H1 (cell line): ENCODE results near the gene DENND4A. TPM values are rescaled to one million over a fixed set of nuclear protein-coding genes. Genes with fewer than 3 reads are reported as not detected.

Experiments used
- CTCF ChIA-PET: fragments of 300-600 bp; sonication (Branson Sonifier 250); formaldehyde crosslinking; loops from one replicate; lab custom pipeline; 2021; ENCODE audit not compliant: partially characterized antibody; lab: Charles Lee
- POLR2A ChIA-PET: fragments of 300-600 bp; sonication (Branson Sonifier 250); formaldehyde crosslinking; loops from one replicate; lab custom pipeline; 2021; ENCODE audit warnings: inconsistent platforms; ENCODE audit not compliant: partially characterized antibody; lab: Charles Lee
- DNase-seq, 2 experiments: peaks; one replicate each; pipeline versions ENCODE4 v3.0.0 to v3.0.0-alpha.2; 2010 to 2022; ENCODE audit warnings: low spot score in 2 of 2, low read depth in 1 of 2, mixed read lengths in 1 of 2
- FAIRE-seq: peaks from 2 replicates; lab custom pipeline; 2011; peaks lifted over from hg19 to GRCh38; lab: Jason Lieb, UNC
- H2AFZ ChIP-seq: 2 replicates; pipeline ENCODE4 v1.8.1; 2012; ENCODE audit warnings: low read length, inconsistent platforms
- H2AK5ac ChIP-seq: 2 replicates; pipeline ENCODE4 v1.6.1; 2013; ENCODE audit warnings: low read depth, low read length
- H2BK120ac ChIP-seq: replicated peaks from 2 replicates; pipeline ENCODE3; 2013; ENCODE audit warnings: low read depth, low read length, inconsistent platforms
- H2BK12ac ChIP-seq: 2 replicates; pipeline ENCODE4 v1.6.1; 2013; ENCODE audit warnings: low read depth, low read length
- H2BK15ac ChIP-seq: 2 replicates; pipeline ENCODE4 v1.6.1; 2013; ENCODE audit warnings: low read length
- H2BK20ac ChIP-seq: 2 replicates; pipeline ENCODE4 v1.6.1; 2013; ENCODE audit warnings: low read length
- H2BK5ac ChIP-seq: 2 replicates; pipeline ENCODE4 v1.6.1; 2013; ENCODE audit warnings: low read depth, low read length
- H3K14ac ChIP-seq: 2 replicates; pipeline ENCODE4 v1.6.1; 2013; ENCODE audit warnings: inconsistent platforms; ENCODE audit not compliant: insufficient read length
- H3K18ac ChIP-seq: 2 replicates; pipeline ENCODE4 v1.6.1; 2013; ENCODE audit warnings: low read length; ENCODE audit errors: extremely low read depth
- H3K23ac ChIP-seq: 2 replicates; pipeline ENCODE4 v1.6.1; 2013; ENCODE audit warnings: inconsistent platforms; ENCODE audit not compliant: insufficient read length
- H3K23me2 ChIP-seq: 2 replicates; pipeline ENCODE4 v1.6.1; 2013; ENCODE audit warnings: low read depth, low read length
- H3K27ac ChIP-seq: 2 replicates; pipeline ENCODE4 v1.6.1; 2011; ENCODE audit warnings: low read depth, low read length, inconsistent platforms
- H3K27me3 ChIP-seq, 4 experiments: replicated peaks in 1 of 4; 1 replicate in 1 of 4; 2 replicates in 3 of 4; pipeline versions ENCODE4 v1.6.1 to v1.8.1; 2011 to 2013; ENCODE audit warnings: low read length in 3 of 4, mild to moderate bottlenecking in 3 of 4, inconsistent platforms in 2 of 4, mixed read lengths in 2 of 4, moderate library complexity in 1 of 4; ENCODE audit not compliant: control insufficient read depth in 3 of 4, insufficient read depth in 3 of 4; ENCODE audit errors: extremely low read depth in 1 of 4
- H3K36me3 ChIP-seq, 4 experiments: 2 replicates each; pipeline versions ENCODE4 v1.6.1 to v1.8.1; 2011 to 2013; ENCODE audit warnings: mild to moderate bottlenecking in 4 of 4, low read length in 3 of 4, moderate library complexity in 2 of 4, control low read depth in 1 of 4, inconsistent platforms in 1 of 4; ENCODE audit not compliant: insufficient read depth in 4 of 4, control insufficient read depth in 2 of 4
- H3K4ac ChIP-seq: replicated peaks from 2 replicates; pipeline ENCODE3; 2013; ENCODE audit warnings: low read length, low read depth, mixed read lengths, inconsistent platforms; ENCODE audit not compliant: insufficient read length
- H3K4me1 ChIP-seq, 4 experiments: replicated peaks in 1 of 4; 1 replicate in 1 of 4; 2 replicates in 3 of 4; pipeline versions ENCODE4 v1.6.1 to v1.8.1; 2011 to 2013; ENCODE audit warnings: low read length in 3 of 4, inconsistent platforms in 2 of 4, mixed read lengths in 1 of 4; ENCODE audit not compliant: insufficient read depth in 4 of 4, control insufficient read depth in 3 of 4
- H3K4me2 ChIP-seq, 2 experiments: 2 replicates each; pipeline versions ENCODE4 v1.6.1 to v1.8.1; 2011 to 2013; ENCODE audit warnings: low read depth in 2 of 2, low read length in 2 of 2, control low read depth in 1 of 2, inconsistent platforms in 1 of 2, mild to moderate bottlenecking in 1 of 2; ENCODE audit not compliant: insufficient read depth in 1 of 2
- H3K4me3 ChIP-seq, 4 experiments: fragments of 200-600, 300-600 bp in 1 of 4; sonication (generic), shearing (Covaris generic), sonication (Bioruptor Twin) in 1 of 4; 2 replicates each; pipeline versions ENCODE4 v1.5.1 to v1.8.1; 2011 to 2016; ENCODE audit warnings: low read length in 4 of 4, low read depth in 3 of 4, control low read depth in 2 of 4, inconsistent platforms in 2 of 4, mild to moderate bottlenecking in 2 of 4, mixed read lengths in 1 of 4, moderate library complexity in 1 of 4; ENCODE audit not compliant: insufficient read depth in 2 of 4; ENCODE audit errors: extremely low read depth in 1 of 4
- H3K56ac ChIP-seq: replicated peaks from 2 replicates; pipeline ENCODE3; 2013; ENCODE audit warnings: low read depth, mild to moderate bottlenecking, mixed read lengths, low read length, inconsistent platforms; ENCODE audit not compliant: insufficient read length
- H3K79me1 ChIP-seq: 2 replicates; pipeline ENCODE4 v1.6.1; 2013; ENCODE audit warnings: low read depth, low read length, control low read depth
- H3K79me2 ChIP-seq, 2 experiments: 2 replicates each; pipeline versions ENCODE4 v1.6.1 to v1.8.1; 2012 to 2013; ENCODE audit warnings: low read length in 2 of 2, mild to moderate bottlenecking in 2 of 2, inconsistent platforms in 1 of 2; ENCODE audit not compliant: insufficient read depth in 2 of 2, control insufficient read depth in 1 of 2
- H3K9ac ChIP-seq, 4 experiments: replicated peaks in 1 of 4; 1 replicate in 1 of 4; 2 replicates in 3 of 4; pipeline versions ENCODE4 v1.6.1 to v1.8.1; 2011 to 2013; ENCODE audit warnings: low read depth in 3 of 4, low read length in 3 of 4, control low read depth in 2 of 4, mild to moderate bottlenecking in 2 of 4, moderate library complexity in 2 of 4, inconsistent platforms in 1 of 4; ENCODE audit errors: extremely low read depth in 1 of 4
- H3K9me3 ChIP-seq, 2 experiments: 2 replicates each; pipeline versions ENCODE4 v1.6.1 to v1.8.1; 2012 to 2013; ENCODE audit warnings: mild to moderate bottlenecking in 2 of 2, moderate library complexity in 2 of 2, control low read depth in 1 of 2, inconsistent platforms in 1 of 2, low read depth in 1 of 2, low read length in 1 of 2, mixed read lengths in 1 of 2; ENCODE audit not compliant: insufficient read depth in 2 of 2
- H4K20me1 ChIP-seq, 2 experiments: replicated peaks in 1 of 2; 2 replicates each; pipeline versions ENCODE3 to v1.8.1; 2011 to 2013; ENCODE audit warnings: inconsistent platforms in 2 of 2, low read length in 2 of 2, mild to moderate bottlenecking in 1 of 2; ENCODE audit not compliant: insufficient read depth in 2 of 2, control insufficient read depth in 1 of 2
- H4K5ac ChIP-seq: 2 replicates; pipeline ENCODE4 v1.6.1; 2013; ENCODE audit warnings: low read length, low read depth, mixed read lengths, inconsistent platforms; ENCODE audit not compliant: insufficient read length
- H4K8ac ChIP-seq: 2 replicates; pipeline ENCODE4 v1.8.0; 2013; ENCODE audit warnings: mild to moderate bottlenecking, moderate library complexity, low read length, inconsistent platforms; ENCODE audit not compliant: insufficient read depth; ENCODE audit errors: extremely low read depth
- H4K91ac ChIP-seq: replicated peaks from 2 replicates; pipeline ENCODE3; 2013; ENCODE audit warnings: low read length, mixed read lengths, inconsistent platforms; ENCODE audit not compliant: insufficient read length
- BCL11A ChIP-seq, 2 experiments: IDR thresholded peaks; one replicate each; pipeline ENCODE4 v1.6.1; 2011; ENCODE audit warnings: low read depth in 2 of 2, low read length in 2 of 2, mild to moderate bottlenecking in 2 of 2
- JUN ChIP-seq: IDR thresholded peaks from 2 replicates; pipeline ENCODE4 v1.6.1; 2011; ENCODE audit warnings: low read depth, mild to moderate bottlenecking, improper control_type of control experiment, low read length
- POLR2A ChIP-seq, 2 experiments: IDR thresholded peaks; 1 replicate in 1 of 2; 2 replicates in 1 of 2; pipeline ENCODE4 v1.6.1; 2011; ENCODE audit warnings: low read depth in 2 of 2, low read length in 2 of 2, mild to moderate bottlenecking in 2 of 2; ENCODE audit errors: control extremely low read depth in 1 of 2
- SIN3A ChIP-seq, 2 experiments: IDR thresholded peaks in 1 of 2; conservative IDR thresholded peaks in 1 of 2; 2 replicates each; pipeline ENCODE4 v1.6.1; 2011 to 2012; ENCODE audit warnings: low read length in 2 of 2, improper control_type of control experiment in 1 of 2, low read depth in 1 of 2, mild to moderate bottlenecking in 1 of 2
- SRF ChIP-seq: IDR thresholded peaks from 2 replicates; pipeline ENCODE4 v1.6.1; 2011; ENCODE audit warnings: mild to moderate bottlenecking, low read depth, low read length, moderate library complexity
- TAF1 ChIP-seq: IDR thresholded peaks from 2 replicates; pipeline ENCODE4 v1.6.1; 2011; ENCODE audit warnings: mild to moderate bottlenecking, low read depth, low read length
- TEAD4 ChIP-seq: IDR thresholded peaks from 2 replicates; pipeline ENCODE4 v1.6.1; 2012; ENCODE audit warnings: low read depth, low read length, inconsistent platforms, mixed read lengths
- WGBS, 2 experiments: shearing (Covaris generic) in 1 of 2; methylation state at CpG; one replicate each; pipeline versions ENCODE4 v1.1.6 to v1.1.7; 2013 to 2015; ENCODE audit warnings: low lambda C conversion rate in 2 of 2, mixed read lengths in 2 of 2, inconsistent platforms in 1 of 2, low coverage in 1 of 2, missing lambda C conversion rate in 1 of 2; ENCODE audit not compliant: insufficient replicate concordance in 2 of 2, insufficient coverage in 1 of 2, insufficient read length in 1 of 2; ENCODE audit errors: extremely low coverage in 1 of 2, missing lambda C conversion rate in 1 of 2; 5-methylcytosine and 5-hydroxymethylcytosine counted together
- polyA plus RNA-seq, 7 experiments: library from polyadenylated mRNA; depleted of rRNA in 3 of 7; stranded (reverse) in 5 of 7; unstranded in 2 of 7; fragments of >200 nt in 5 of 7; fragments of 200-250 nt in 2 of 7; gene quantifications; 1 replicate in 5 of 7; 2 replicates in 1 of 7; 4 replicates in 1 of 7; pipeline versions ENCODE4 v1.2.1 to v1.2.3, GENCODE V29; 2011 to 2013; ENCODE audit warnings: missing spikeins in 2 of 7, mixed read lengths in 2 of 7
- total RNA-seq: library from RNA; stranded (reverse); fragmentation: NEBNext Ultra II Directional; extraction: Animal tissue kit (Norgen Biotek cat#: 25700); gene quantifications from 2 replicates; pipeline ENCODE4 v1.2.1, GENCODE V29; 2021
- TF ChIP-seq, protein P1 (sequence below): IDR thresholded peaks from 2 replicates; pipeline ENCODE4 v1.6.1; 2012; ENCODE audit warnings: low read length, inconsistent platforms

The DENND4A gene
- total and polyA plus RNA-seq, 2 of the 8 experiments (the other 6 are each of a cell fraction or from before 2014, with no cell fraction given): 1.3 to 4.7 TPM

DNA sequence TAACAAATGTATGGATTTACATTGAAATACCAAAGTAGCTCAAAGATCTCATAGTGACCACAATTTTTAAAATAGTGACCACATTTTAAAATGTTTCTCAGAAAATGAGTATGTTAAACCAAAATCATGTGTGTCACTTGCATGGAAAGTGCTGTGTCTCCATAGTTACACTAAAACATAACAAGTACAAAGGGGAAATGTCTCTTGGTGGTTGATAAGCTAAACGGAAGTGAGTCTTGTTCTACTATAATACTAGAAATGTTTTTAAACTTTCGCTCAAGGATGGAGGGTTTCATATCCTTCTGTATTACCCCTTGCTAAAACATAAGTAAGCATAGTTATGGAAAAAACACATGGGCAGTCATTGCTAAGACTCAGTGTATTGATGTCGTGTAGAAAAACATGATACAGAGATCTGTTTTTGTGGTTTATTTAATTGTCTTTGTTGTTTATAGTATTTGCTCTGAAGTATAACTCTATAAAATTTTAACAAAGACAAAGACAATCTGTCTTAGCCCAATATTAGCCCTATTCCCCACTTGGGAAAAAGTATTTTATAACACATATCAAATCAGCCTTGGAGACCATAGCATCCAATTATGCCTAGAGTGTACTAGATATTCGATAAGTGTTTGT is 27.0 kb upstream of the DENND4A start:
- no peak overlapping the region for H4K5ac ChIP-seq
- no peak overlapping the region for H2BK5ac ChIP-seq
- FAIRE-seq (no peak), DNase-seq (no peak)
- H3K23me2 ChIP-seq: no peaks in the 10 kb centered on the region
- no peak overlapping the region for H3K4ac ChIP-seq
- no peak overlapping the region for H3K23ac ChIP-seq
- H3K4me1 ChIP-seq: no peaks in the 10 kb centered on the region
- WGBS, 2 experiments: 93% methylated on average over 4 of the region's 4 CpGs; no CpG with 5 or more reads in 1 of the 2 experiments
- ChIA-PET CTCF (interaction anchor here (0.6 to 1.7 kb wide), 5 partner anchors 10 to 187 kb away, joined by 3 to 4 read pairs (median 3); no protein-coding TSS in a partner anchor), POLR2A (no interaction called here)
- H2BK12ac ChIP-seq: no peak overlapping the region
- no peak overlapping the region for H3K4me3 ChIP-seq
- H3K9ac ChIP-seq: no peak overlapping the region
- H3K36me3 ChIP-seq: no peaks in the 10 kb centered on the region
- no peak overlapping the region for H2BK15ac ChIP-seq
- no peak overlapping the region for H2AFZ ChIP-seq
- H3K4me2 ChIP-seq: no peak overlapping the region
- no peak overlapping the region for H4K91ac ChIP-seq
- no peak overlapping the region for H2AK5ac ChIP-seq
- no peak overlapping the region for H3K56ac ChIP-seq
- H3K27ac ChIP-seq: no peak overlapping the region
- no peaks in the 10 kb centered on the region for H3K9me3 ChIP-seq
- no peak overlapping the region for H3K18ac ChIP-seq
- no peak overlapping the region for H2BK20ac ChIP-seq
- no peaks in the 10 kb centered on the region for H3K27me3 ChIP-seq
- no peak overlapping the region for H3K14ac ChIP-seq
- H3K79me1 ChIP-seq: no peaks in the 10 kb centered on the region
- H2BK120ac ChIP-seq: no peak overlapping the region
- H4K8ac ChIP-seq: no peak overlapping the region
- no peaks in the 10 kb centered on the region for H4K20me1 ChIP-seq
- no peaks in the 10 kb centered on the region for H3K79me2 ChIP-seq
- TF ChIP-seq JUN (no peak), POLR2A (IDR thresholded peaks at IDR 0.05; ENCODE audit: control extremely low read depth in 1 of 2, low read depth in 2 of 2, low read length in 2 of 2) (no peak), SIN3A (conservative IDR thresholded peaks at IDR 0.05 in 1 of 2, IDR thresholded peaks at IDR 0.05 in 1 of 2; ENCODE audit: low read depth in 1 of 2, low read length in 2 of 2) (no peak), BCL11A (IDR thresholded peaks at IDR 0.05; ENCODE audit: low read depth in 2 of 2, low read length in 2 of 2) (no peak), SRF (no peak), TEAD4 (no peak), TAF1 (no peak)
- TF ChIP-seq, protein P1, sequence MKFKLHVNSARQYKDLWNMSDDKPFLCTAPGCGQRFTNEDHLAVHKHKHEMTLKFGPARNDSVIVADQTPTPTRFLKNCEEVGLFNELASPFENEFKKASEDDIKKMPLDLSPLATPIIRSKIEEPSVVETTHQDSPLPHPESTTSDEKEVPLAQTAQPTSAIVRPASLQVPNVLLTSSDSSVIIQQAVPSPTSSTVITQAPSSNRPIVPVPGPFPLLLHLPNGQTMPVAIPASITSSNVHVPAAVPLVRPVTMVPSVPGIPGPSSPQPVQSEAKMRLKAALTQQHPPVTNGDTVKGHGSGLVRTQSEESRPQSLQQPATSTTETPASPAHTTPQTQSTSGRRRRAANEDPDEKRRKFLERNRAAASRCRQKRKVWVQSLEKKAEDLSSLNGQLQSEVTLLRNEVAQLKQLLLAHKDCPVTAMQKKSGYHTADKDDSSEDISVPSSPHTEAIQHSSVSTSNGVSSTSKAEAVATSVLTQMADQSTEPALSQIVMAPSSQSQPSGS: no peak
